ENCODE data around the gene TTC39B.

Gene TTC39B

DNA sequence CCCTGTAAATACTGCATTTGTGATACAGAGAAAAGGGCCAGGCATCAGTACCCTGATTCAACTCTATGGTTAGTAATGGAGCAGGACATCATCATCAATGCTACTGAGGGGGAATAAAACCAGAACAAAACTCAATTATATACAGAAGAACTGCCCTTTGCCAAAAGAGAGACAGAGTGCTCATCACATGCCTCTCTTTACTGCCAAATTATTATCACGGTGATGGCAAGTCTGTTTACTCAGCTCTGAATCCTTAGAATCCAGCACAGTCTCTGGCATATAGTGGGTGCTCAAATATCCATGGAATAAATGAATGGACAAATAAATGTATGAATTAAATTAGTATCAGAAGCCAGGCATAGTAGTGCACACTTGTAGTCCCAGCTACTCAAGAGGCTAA, 130.2 kb downstream of the TTC39B start:
- DNase-seq (ENCODE audit: low read depth in 3 of 3): no peak

DNA sequence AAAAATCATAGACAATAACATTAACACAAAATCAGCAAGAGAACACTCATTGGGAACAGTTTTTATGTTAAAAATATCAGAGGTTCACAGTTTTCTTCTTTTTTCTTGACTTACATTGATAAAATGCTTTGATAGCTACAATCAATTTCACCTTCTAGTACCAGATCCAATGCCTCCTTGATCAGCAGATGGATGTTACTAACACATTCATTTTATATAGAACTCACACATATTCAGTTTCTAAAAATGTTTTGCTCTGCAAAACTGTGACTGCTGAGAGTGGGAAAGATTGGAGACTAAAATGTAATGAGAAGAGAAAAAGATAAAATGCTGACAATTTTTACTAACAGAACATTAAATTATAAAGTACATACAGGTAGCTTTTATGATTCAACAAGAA, 143.1 kb downstream of the TTC39B start:
- no peak for DNase-seq (ENCODE audit: low read depth in 3 of 3)

DNA sequence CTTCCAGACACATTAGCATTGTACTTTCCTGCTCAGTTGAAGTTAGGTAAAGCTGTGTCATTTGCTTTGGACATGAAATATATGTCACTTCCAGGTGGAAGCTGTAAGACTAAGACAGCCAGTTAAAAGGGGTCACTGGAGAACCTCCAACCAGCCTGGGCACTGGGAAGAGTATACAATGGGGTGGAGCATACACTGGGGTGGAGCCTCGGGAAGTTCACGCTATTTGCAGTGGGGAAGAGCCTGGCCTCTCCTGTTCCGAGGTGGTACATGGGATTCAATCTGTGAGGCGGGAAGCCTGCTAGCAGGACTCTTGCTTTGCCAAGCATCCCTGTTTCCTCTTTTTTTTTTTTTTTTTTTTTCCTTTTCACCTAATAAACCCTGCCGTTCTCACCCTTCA, 145.3 kb downstream of the TTC39B start:
- no peak for DNase-seq (ENCODE audit: low read depth in 3 of 3)

DNA sequence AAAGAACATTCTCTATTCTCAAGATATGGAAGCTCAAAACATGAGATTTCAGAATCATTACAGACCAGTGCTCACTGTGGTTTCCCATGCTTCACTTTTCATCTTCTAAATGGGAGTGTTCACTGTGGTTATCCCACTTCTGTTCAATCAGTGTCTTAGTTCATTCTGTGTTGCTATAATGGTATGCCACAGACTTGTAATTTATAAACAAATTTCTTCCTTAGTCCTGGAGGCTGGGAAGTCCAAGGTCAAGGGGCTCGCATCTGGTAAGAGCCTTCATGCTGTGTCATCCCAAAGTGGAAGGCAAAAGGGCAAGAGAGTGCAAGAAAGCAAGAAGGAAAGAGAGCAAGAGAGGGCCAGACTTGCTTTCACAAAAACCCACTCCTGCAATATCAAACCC, 146.3 kb downstream of the TTC39B start:
- no peak for DNase-seq (ENCODE audit: low read depth in 3 of 3)

DNA sequence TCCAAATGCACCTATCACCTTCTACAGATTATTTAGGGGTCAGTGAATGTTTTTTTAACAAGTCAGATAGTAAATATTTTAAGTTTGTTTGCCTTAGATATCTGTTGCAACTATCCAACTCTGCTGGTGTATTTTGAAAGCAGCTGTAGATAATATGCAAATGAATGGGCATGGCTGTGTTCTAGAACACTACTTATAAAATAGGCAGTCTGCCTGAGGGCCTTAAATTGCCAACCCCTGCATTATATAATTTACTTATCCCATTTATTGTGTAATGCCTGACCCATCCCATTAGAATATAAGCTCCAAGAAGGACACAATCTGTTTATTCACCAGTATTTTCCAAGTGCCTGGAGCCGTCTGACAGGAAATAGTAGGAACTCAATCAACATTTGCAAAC, 149.0 kb downstream of the TTC39B start:
- no peak for DNase-seq (ENCODE audit: low read depth in 3 of 3)

DNA sequence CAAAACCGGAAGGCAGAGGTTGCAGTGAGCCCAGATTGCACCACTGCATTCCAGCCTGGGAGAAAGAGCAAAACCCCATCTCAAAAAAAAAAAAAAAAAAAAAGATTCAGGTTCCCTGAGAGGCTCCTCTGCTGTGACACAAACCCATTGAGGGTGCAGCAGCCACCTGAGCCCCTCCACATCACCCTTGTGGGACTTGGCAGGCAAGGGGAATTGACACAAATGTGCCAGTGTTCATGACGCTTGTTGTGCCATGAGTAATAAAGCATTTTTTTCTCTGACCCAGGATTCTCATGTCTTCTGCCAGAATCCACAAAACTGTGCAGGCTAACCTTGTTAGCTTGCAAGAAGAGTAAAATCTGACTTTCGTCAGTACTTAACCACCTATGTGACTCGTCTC, 149.6 kb downstream of the TTC39B start:
- no peak for DNase-seq (ENCODE audit: low read depth in 3 of 3)

DNA sequence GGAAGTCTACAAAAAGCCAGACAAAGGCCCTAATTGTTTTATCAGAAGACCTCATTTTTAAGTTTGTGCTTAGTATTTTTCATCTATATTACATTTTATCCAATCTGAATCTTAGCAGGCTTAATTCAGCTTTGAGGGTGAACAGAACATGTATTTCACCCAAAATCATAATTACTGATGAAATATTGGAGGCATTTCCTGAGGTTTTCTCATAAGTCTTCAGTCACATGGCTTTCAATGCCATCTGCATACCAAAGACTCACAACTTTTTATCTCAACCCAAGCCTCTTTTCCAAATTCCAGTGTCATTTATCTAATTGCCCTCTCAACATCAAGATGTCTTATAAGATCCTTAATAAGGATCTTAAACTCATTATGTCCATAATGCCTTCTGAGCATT, 150.8 kb downstream of the TTC39B start:
- DNase-seq (ENCODE audit: low read depth in 3 of 3): no peak

DNA sequence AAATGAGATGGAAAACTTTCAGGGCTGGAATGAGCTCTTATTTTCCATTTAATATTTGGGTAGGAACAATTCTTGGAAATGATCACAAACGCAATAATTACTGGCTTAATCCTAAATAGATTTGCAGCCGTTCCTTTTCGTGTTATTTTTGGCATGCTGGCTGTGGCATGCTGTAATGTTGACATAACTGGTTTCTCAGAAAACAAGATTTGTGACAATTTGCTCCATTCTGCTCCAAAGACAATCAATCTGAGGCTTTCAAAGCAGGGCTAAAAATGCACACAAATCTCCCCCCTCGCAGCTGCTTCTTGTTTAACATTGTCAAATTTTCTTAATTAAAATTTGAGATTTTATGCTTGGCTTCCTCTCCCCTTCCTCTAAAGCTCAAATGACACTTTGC, 151.2 kb downstream of the TTC39B start:
- DNase-seq (ENCODE audit: low read depth in 3 of 3): no peak

DNA sequence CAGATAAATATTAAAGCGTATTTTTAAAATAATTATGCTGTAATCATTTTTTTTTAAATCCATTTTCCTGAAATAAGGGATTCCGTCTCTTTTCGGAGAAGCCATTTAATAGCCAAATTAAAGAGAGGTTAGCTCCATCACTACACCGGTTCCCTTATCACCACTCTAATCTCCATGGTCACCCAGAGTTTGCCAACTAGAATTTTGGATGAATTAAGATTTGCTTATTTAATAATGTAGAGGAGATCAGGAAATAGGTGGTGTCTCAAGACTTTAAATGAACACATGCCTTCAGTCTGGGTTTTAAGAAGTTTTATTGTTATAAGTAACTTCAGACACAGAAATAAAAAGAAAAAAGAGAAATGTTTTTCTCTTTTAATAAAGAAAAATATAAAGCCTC, 151.7 kb downstream of the TTC39B start:
- no peak for DNase-seq (ENCODE audit: low read depth in 3 of 3)

DNA sequence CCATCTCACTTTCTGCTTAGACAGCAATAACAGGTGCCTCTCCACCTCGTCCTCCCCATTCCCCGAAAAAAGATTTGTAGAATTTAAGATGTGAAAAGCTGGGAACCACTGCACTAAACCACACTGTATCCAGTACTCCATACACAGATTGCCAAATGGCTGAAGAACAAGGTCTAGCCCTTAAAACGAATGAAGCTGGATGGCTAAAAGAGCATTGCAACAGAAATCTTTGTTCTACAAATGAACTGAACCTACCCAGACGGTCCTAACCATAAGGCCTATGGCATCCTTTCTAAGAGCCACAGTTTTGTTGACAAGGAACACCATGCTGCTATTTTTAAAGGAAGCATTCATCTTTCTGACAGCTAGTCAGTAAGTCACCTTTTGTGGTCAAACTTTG, 152.3 kb downstream of the TTC39B start:
- no peak for DNase-seq (ENCODE audit: low read depth in 3 of 3)

DNA sequence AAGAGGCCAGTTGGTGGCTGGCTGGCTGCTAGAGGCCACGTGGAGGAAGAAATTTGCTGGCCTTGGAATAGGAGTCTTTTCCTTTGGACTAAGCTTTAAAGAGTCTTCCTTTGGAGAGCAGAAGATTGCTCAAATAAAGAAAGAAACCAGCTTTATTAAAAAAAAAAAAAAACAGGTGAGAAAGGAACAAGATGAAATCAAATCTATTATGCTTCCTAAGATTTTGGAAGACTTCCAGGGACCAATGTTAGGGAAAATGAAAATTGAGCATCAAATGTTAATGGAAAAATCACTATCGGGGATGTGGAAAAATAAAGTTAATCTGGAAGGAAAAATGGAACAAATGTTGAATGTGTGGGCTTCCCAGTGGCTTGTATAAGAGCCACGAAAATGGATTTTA, 153.1 kb downstream of the TTC39B start:
- DNase-seq (ENCODE audit: low read depth in 3 of 3): no peak

DNA sequence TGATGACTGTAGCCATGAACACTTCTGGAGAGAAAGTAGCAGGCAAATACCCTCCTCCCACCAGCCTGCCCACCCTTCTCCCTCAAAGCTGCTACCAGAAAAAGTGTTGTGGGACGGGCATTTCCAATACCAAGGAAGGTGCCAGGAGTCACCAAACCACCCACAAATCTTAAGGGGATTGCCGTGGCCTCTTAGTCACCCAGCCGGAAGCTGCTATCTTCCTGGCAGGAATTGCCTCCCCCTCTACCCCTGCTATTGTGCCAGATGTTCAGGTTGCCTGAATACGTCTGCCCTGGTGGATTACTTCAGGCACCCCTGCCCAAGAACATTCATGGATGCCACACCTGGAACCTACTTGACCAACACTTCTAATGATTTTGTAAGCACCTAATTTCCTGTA, 156.1 kb downstream of the TTC39B start:
- DNase-seq (ENCODE audit: low read depth in 3 of 3): no peak

DNA sequence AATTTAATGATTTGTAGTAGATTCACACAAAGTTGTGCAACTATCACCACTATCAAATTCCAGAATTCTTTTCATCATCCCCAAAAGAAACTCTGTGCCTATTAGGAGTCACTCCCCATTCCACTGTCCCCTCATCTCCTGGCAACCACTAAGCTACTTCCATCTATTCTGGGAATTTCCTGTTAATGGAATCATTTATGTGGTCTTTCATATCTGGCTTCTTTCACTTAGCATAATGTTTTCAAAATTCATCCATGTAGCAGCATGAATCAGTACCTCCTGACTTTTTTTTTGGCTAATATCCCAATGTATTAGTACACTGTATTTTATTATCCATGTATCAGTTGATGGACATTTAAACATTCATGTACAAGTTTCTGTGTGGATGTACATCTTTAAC, 157.6 kb downstream of the TTC39B start:
- DNase-seq (ENCODE audit: low read depth in 3 of 3): no peak

DNA sequence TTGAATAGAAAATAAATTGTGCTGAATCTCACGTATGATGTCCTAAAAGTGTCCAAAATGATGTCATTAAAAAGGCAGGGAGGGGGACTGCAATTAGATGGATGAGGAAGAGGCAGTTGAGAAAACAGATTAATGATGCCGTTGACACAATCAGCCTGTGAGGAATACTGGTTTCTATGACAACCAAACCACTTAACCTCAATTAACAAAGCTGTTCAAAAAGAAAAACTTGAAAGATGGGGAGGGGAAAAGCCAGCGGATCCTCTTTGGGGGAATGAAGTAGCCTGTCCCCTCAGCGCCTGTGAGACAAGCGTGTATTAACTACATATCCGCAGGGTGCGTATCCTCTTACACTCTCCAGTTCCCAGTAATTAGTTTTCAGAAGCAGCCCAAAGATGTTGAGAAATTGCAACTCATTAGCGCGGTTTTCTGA, 160.7 kb downstream of the TTC39B start:
- DNase-seq (ENCODE audit: low read depth in 3 of 3): no peak

DNA sequence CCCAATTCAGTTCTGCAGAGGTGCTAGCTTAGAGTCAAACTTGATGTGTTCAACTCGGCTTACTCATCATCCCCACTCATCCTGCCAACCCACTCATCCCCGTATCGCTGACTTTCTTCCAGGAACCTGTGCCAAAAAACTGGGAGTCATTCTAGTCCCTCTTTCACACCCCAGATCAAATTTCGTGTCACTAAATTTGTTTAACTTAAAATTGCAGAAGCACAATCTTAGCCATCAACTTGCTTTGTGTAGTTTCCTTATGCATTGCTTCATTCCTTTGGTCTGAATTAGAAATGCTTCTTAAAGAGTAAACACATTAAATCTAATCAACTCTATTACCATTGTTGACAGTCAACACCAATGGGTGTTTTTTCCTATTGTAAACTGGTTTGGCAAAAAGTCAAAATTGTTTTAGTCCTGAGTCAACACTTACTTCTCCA, 162.4 kb downstream of the TTC39B start:
- DNase-seq (ENCODE audit: low read depth in 3 of 3): no peak

DNA sequence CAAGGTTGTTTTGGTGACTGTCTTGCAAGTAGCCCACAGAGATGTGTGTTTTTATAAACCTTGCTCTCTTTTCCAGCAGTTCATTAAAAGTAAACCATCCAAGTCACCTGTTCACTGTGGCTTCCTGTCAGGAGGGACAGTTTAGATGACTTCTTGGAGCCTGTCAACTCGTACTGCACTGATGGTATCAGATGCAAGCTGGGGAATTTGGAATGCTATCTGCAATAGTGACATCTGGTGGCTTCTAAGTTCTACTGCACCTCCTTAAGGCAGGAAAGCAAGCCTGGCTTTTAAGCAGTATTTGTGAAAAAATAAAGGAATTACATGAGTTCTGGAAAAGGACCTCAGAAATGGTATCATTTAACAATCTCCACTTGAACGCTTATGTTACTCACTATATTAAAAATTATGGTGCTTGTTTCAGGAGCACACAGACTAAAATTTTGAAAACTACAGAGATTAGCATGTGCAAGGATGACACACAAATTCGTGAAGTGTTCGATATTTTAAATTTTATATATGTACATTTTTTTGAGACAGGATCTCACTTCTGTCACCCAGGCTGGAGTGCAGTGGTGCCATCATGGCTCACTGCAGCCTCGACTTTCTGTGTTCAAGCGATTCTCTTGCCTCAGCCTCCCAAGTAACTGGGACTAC, 164.0 kb downstream of the TTC39B start:
- no peak for DNase-seq (ENCODE audit: low read depth in 3 of 3)

DNA sequence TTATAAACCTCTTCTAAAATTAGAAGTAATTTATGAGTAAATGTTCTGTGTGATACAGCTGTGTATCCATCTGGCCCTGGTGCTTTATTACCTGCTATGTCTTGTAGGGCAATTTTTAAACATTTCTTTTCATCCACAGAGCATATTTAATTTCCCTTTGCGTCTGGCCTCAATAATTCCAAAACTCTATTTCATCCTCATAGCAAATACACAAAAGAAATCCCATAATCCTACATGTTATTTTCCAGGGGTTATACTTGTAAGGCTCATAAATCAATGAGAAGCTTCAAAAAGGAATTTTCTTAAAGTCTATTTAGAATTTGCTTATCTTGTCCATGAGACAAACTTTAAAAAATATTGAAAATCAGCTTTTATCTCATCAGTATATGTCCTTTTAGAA, 167.0 kb downstream of the TTC39B start:
- DNase-seq (ENCODE audit: low read depth in 3 of 3): no peak

DNA sequence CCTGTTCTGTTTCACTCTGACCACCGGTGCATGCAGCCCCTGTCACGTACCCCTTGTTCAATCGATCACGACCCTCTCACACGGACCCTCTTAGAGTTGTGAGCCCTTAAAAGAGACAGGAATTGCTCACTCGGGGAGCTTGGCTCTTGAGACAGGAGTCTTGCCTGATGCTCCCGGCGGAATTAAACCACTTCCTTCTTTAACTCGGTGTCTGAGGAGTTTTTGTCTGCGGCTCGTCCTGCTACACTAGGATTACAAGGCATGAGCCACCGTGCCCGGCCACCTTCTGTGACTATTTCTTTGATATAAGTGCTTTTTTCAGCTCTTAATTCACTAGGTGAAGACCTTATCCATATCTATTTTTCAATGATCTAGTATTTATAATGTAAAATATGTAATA, 167.5 kb downstream of the TTC39B start:
- DNase-seq (ENCODE audit: low read depth in 3 of 3): no peak

DNA sequence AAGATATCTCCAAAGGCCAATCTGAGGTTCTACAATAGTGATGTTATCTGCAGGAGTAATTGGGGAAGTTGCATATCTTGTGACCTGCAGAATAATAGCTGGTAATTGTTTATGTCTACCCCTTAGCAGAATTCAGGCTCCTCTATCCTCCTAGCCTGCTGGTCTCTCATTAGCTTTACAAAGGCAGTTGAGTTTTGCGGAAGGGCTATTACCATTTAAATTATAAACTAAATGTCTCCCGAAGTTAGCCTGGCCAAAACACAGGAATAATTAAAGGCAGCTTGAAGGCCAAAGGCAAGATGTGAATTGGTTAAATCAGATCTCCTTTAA, 168.7 kb downstream of the TTC39B start:
- no peak for DNase-seq (ENCODE audit: low read depth in 3 of 3)

DNA sequence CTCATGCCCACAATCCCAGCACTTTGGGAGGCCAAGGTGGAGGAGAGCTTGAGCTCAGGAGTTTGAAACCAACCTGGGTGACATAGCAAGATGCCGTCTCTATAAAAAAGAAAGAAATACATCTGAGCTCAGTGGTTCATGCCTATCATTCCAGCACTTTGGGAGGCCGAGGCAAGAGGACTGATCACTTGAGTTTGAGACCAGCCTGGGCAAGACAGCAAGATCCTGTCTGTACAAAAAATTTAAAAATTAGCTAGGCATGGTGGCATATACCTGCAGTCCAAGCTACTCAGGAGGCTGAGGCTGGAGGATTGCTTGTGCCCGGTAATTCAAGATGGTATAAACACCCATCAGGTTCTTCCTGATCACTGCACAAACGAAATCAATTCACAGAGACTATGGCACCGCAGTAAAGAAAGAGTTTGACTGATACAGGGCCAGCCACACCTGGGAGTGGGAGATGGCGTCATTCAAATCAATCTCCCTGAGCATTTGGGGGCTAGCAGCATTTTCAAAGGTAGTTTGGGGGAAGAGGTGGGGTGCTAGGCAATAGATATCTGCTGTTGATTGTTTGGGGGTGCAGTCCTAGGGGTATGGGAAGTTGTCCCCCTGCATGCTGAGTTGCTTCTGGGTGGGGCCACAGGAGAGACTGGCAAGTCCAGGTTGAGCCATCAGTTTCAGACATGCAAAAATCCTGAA, 169.2 kb downstream of the TTC39B start:
- no peak for DNase-seq (ENCODE audit: low read depth in 3 of 3)

DNA sequence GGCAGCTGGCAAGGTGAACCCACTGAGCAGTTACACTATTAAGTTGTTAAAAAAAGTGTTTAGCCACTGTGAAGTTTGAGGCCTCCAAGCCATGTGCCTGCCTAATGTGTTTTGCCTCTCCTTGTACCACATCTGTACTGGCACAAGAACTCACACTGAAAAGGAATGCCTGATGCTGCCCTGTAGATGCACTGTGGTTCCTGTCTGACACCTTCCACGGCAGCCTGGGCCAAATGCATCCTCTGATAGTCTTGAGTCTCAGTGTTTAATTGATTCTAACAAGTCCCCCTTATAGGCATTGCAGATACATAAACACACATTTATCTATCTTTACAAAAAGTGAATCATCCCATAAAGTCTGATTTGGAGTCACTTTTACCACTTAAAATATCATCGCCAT, 169.9 kb downstream of the TTC39B start:
- no peak for DNase-seq (ENCODE audit: low read depth in 3 of 3)

DNA sequence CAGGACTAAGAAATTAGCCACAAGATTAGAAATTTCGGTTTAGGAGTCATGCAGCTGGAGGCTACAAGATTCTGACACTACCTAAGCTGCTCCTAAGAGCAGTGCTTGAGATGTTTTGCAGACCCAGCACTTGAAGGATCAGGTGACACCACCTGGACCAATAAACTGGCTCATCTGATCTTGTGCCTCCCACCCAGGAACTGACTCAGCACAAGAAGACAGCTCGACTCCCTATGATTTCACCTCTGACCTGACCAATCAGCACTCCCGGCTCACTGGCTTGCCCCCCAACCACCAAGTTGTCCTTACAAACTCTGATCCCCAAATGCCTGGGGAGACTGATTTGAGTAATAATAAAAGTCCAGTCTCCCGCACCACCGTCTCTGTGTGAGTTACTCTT, 170.4 kb downstream of the TTC39B start:
- DNase-seq (ENCODE audit: low read depth in 3 of 3): no peak

DNA sequence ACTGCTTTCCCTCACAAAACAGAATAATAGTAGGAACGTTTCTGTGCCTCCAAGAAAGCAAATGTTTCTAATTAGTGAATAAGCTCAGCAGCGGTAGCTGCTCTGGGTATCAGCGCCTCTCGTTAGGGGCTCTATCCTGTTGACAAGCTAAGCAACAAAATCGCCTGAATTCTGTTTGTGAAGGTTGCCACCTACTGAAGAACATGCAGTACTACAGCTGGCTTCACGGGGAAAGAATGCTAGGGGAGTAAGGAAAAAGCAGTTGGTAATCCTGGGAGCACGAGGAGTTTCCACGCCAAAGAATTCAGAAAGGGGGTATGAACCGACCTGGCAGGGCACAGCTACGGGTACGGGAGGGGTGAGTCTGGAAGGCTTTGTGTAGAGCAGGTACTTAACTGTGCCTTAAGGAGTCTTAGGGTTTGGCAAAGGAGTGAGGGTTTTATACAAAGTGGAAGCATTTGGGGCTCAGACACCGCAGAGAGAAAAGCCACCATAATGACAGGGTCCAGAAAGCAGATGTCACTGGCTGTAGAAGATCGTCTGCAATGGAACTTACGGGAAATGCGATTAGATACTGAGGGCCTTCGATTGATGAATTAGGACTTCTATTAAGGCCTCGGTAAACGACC, 171.7 kb downstream of the TTC39B start:
- DNase-seq (ENCODE audit: low read depth in 3 of 3): peak in 1 of 3 experiments; percentile 3

Measured in stimulated activated CD4-positive, alpha-beta T cell treated with anti-CD3 and anti-CD28 coated beads, TNF-alpha, amount 100 ng/mL, for 4 hours (primary cell).